Measurements from ENCODE around the gene DDHD1.
"Not testable (repeated sequence)": the region's sequence is repeated elsewhere in the genome, so short reads cannot be mapped to it uniquely, and the experiment has no call there.

The DDHD1 gene
- total RNA-seq, result 107 to 271 (median 158) reads per million in 9 experiments

GRCh38 chr14:53152887-53153701 lies at the start of gene DDHD1:
TSS of gene DDHD1 (minus strand) at chr14:53153323. CDS start at chr14:53153098, 225 bp downstream.
- Mint-ChIP-seq H3K4me1 (ENCODE audit: low read depth in 2 of 2) (peaks cover 40 to 53% of the 10 kb centered on the region in 2 donors), H3K27me3 (no peaks in the 10 kb centered on the region), H3K9me3 (no peaks in the 10 kb centered on the region), H3K36me3 (ENCODE audit: insufficient read depth) (peaks cover 33% of the 10 kb centered on the region), H3K27ac (peak within 1 kb of the TSS; percentile 98 to 99), H3K4me3 (peak within 1 kb of the TSS; percentile 96 to 100)
- ATAC-seq (replicated peaks) (peak; percentile 79), DNase-seq (peak; percentile 74 to 87 (median 82))

- ATAC-seq (replicated peaks) (no peak), DNase-seq (no peak)
- Mint-ChIP-seq H3K4me3 (no peak overlapping the region), H3K27ac (no peak overlapping the region), H3K36me3 (ENCODE audit: insufficient read depth) (no peaks in the 10 kb centered on the region), H3K27me3 (no peaks in the 10 kb centered on the region), H3K9me3 (peaks cover 0 to 7% of the 10 kb centered on the region in 2 donors), H3K4me1 (ENCODE audit: low read depth in 2 of 2) (no peaks in the 10 kb centered on the region)
Measured at GRCh38 chr14:53195949-53196348, 42.8 kb upstream of the DDHD1 start.

GRCh38 chr14:53193193-53193592 lies 40.1 kb upstream of the DDHD1 start:
- Mint-ChIP-seq H3K9me3 (no peaks in the 10 kb centered on the region), H3K27me3 (no peaks in the 10 kb centered on the region), H3K36me3 (ENCODE audit: insufficient read depth) (peaks cover 3% of the 10 kb centered on the region), H3K27ac (no peak overlapping the region), H3K4me1 (ENCODE audit: low read depth in 2 of 2) (no peaks in the 10 kb centered on the region), H3K4me3 (no peak overlapping the region)
- DNase-seq (no peak), ATAC-seq (replicated peaks) (no peak)

- peaks cover 3% of the 10 kb centered on the region for H3K36me3 Mint-ChIP-seq (ENCODE audit: insufficient read depth)
- H3K27ac Mint-ChIP-seq, result no peak overlapping the region
- no peaks in the 10 kb centered on the region for H3K4me1 Mint-ChIP-seq (ENCODE audit: low read depth in 2 of 2)
- no peaks in the 10 kb centered on the region for H3K9me3 Mint-ChIP-seq
- no peak overlapping the region for H3K4me3 Mint-ChIP-seq
- no peak for ATAC-seq (replicated peaks)
- DNase-seq, result no peak
- H3K27me3 Mint-ChIP-seq, result no peaks in the 10 kb centered on the region
Measured at GRCh38 chr14:53192052-53192760, 39.1 kb upstream of the DDHD1 start.

- Mint-ChIP-seq H3K9me3 (no peaks in the 10 kb centered on the region), H3K27ac (no peak overlapping the region), H3K27me3 (no peaks in the 10 kb centered on the region), H3K36me3 (ENCODE audit: insufficient read depth) (peaks cover 3% of the 10 kb centered on the region), H3K4me3 (no peak overlapping the region), H3K4me1 (ENCODE audit: low read depth in 2 of 2) (no peaks in the 10 kb centered on the region)
- ATAC-seq (replicated peaks), result no peak
- DNase-seq, result no peak
Measured at GRCh38 chr14:53190938-53191337, 37.8 kb upstream of the DDHD1 start.

GRCh38 chr14:53187921-53188463 lies 34.9 kb upstream of the DDHD1 start:
- H3K4me1 Mint-ChIP-seq (ENCODE audit: low read depth in 2 of 2), result no peaks in the 10 kb centered on the region
- no peak for DNase-seq

GRCh38 chr14:53186532-53186931 lies 33.4 kb upstream of the DDHD1 start:
- Mint-ChIP-seq H3K27ac (no peak overlapping the region), H3K4me1 (ENCODE audit: low read depth in 2 of 2) (peaks cover 0 to 2% of the 10 kb centered on the region in 2 donors), H3K27me3 (no peaks in the 10 kb centered on the region), H3K9me3 (no peaks in the 10 kb centered on the region), H3K4me3 (no peak overlapping the region), H3K36me3 (ENCODE audit: insufficient read depth) (peaks cover 3% of the 10 kb centered on the region)
- DNase-seq (no peak), ATAC-seq (replicated peaks) (no peak)

More at GRCh38 chr14:53187921-53188463, 34.9 kb upstream of the DDHD1 start:
- Mint-ChIP-seq H3K4me3 (no peak overlapping the region), H3K27me3 (no peaks in the 10 kb centered on the region), H3K9me3 (no peaks in the 10 kb centered on the region), H3K36me3 (ENCODE audit: insufficient read depth) (peaks cover 3% of the 10 kb centered on the region), H3K27ac (no peak overlapping the region)
- ATAC-seq (replicated peaks), result no peak

- H3K27ac Mint-ChIP-seq, result no peak overlapping the region
- no peaks in the 10 kb centered on the region for H3K27me3 Mint-ChIP-seq
- ATAC-seq (replicated peaks) (no peak), DNase-seq (no peak)
- no peaks in the 10 kb centered on the region for H3K9me3 Mint-ChIP-seq
- peaks cover 4% of the 10 kb centered on the region for H3K36me3 Mint-ChIP-seq (ENCODE audit: insufficient read depth)
- peaks cover 9 to 17% of the 10 kb centered on the region in 2 donors for H3K4me1 Mint-ChIP-seq (ENCODE audit: low read depth in 2 of 2)
- no peak overlapping the region for H3K4me3 Mint-ChIP-seq
Measured at GRCh38 chr14:53183611-53184010, 30.5 kb upstream of the DDHD1 start.

GRCh38 chr14:53183056-53183455 lies 29.9 kb upstream of the DDHD1 start:
- Mint-ChIP-seq H3K27ac (no peak overlapping the region), H3K4me1 (ENCODE audit: low read depth in 2 of 2) (peaks cover 9 to 17% of the 10 kb centered on the region in 2 donors)
- no peak for ATAC-seq (replicated peaks)

GRCh38 chr14:53181463-53182081 lies 28.4 kb upstream of the DDHD1 start:
- not testable (repeated sequence) for H3K9me3 Mint-ChIP-seq; H3K4me3 Mint-ChIP-seq; ATAC-seq (replicated peaks); DNase-seq; H3K27me3 Mint-ChIP-seq; H3K36me3 Mint-ChIP-seq (ENCODE audit: insufficient read depth)
- Mint-ChIP-seq H3K27ac (peak overlapping the region in 1 of 2 donors; percentile 42), H3K4me1 (ENCODE audit: low read depth in 2 of 2) (peaks cover 9 to 17% of the 10 kb centered on the region in 2 donors)

More at GRCh38 chr14:53183056-53183455, 29.9 kb upstream of the DDHD1 start:
- Mint-ChIP-seq H3K36me3 (ENCODE audit: insufficient read depth) (peaks cover 4% of the 10 kb centered on the region), H3K27me3 (no peaks in the 10 kb centered on the region), H3K4me3 (no peak overlapping the region), H3K9me3 (no peaks in the 10 kb centered on the region)
- DNase-seq, result no peak

- Mint-ChIP-seq H3K9me3 (no peaks in the 10 kb centered on the region), H3K36me3 (ENCODE audit: insufficient read depth) (peaks cover 7% of the 10 kb centered on the region), H3K4me3 (no peak overlapping the region), H3K27me3 (no peaks in the 10 kb centered on the region), H3K4me1 (ENCODE audit: low read depth in 2 of 2) (peaks cover 9 to 17% of the 10 kb centered on the region in 2 donors), H3K27ac (peak overlapping the region in 1 of 2 donors; percentile 42)
- peak; percentile 25 to 27 (median 26) for DNase-seq
- peak; percentile 89 for ATAC-seq (replicated peaks)
Measured at GRCh38 chr14:53180272-53181221, 27.4 kb upstream of the DDHD1 start.

GRCh38 chr14:53179486-53180005 lies 26.4 kb upstream of the DDHD1 start:
- H3K4me3 Mint-ChIP-seq; H3K9me3 Mint-ChIP-seq; H3K27me3 Mint-ChIP-seq; ATAC-seq (replicated peaks); DNase-seq; H3K36me3 Mint-ChIP-seq (ENCODE audit: insufficient read depth): not testable (repeated sequence)
- H3K27ac Mint-ChIP-seq, result peak overlapping the region in 1 of 2 donors; percentile 1
- peaks cover 9 to 17% of the 10 kb centered on the region in 2 donors for H3K4me1 Mint-ChIP-seq (ENCODE audit: low read depth in 2 of 2)
